NT2/D1 (cell line): ENCODE data around the gene FARSA.

ENCODE experiments used
- DNase-seq: peaks from one replicate; pipeline ENCODE4 v3.0.0-alpha.2; 2011; ENCODE audit warnings: low read depth, low spot score
- H3K27me3 ChIP-seq: 2 replicates; pipeline ENCODE4 v1.6.0; 2011; ENCODE audit warnings: mild to moderate bottlenecking; ENCODE audit not compliant: insufficient read length, insufficient read depth
- H3K36me3 ChIP-seq: 2 replicates; pipeline ENCODE4 v1.6.1; 2011; ENCODE audit warnings: mild to moderate bottlenecking, low read length, mixed read lengths; ENCODE audit not compliant: insufficient read depth, insufficient read length
- H3K4me1 ChIP-seq: 2 replicates; pipeline ENCODE4 v1.5.1; 2011; ENCODE audit not compliant: insufficient read depth, insufficient read length
- H3K4me3 ChIP-seq: 2 replicates; pipeline ENCODE4 v1.5.1; 2011; ENCODE audit warnings: low read depth; ENCODE audit not compliant: insufficient read length
- H3K9ac ChIP-seq: 2 replicates; pipeline ENCODE4 v1.6.0; 2011; ENCODE audit warnings: low read depth; ENCODE audit not compliant: insufficient read length
- H3K9me3 ChIP-seq: 2 replicates; pipeline ENCODE4 v1.5.1; 2011; ENCODE audit warnings: mild to moderate bottlenecking, low read length; ENCODE audit not compliant: insufficient read depth
- SUZ12 ChIP-seq: IDR thresholded peaks from 2 replicates; pipeline ENCODE4 v1.6.1; 2011; ENCODE audit not compliant: insufficient read length, insufficient read depth; ENCODE audit errors: extremely low read depth
- YY1 ChIP-seq: IDR thresholded peaks from 2 replicates; pipeline ENCODE4 v1.6.1; 2011; ENCODE audit not compliant: insufficient read length, insufficient read depth
- ZNF274 ChIP-seq: IDR thresholded peaks from 2 replicates; pipeline ENCODE4 v1.6.1; 2011; ENCODE audit warnings: mild to moderate bottlenecking, low read depth, low read length

The FARSA gene

GRCh38 chr19:12949363-12950283 is 16.1 kb upstream of the FARSA start:
- Histone ChIP-seq H3K9me3 (no peaks in the 10 kb centered on the region), H3K9ac (peak overlapping the region; percentile 52), H3K4me1 (peaks cover 17% of the 10 kb centered on the region), H3K36me3 (peaks cover 80% of the 10 kb centered on the region), H3K4me3 (no peak overlapping the region), H3K27me3 (no peaks in the 10 kb centered on the region)
- DNase-seq = no peak
- TF ChIP-seq ZNF274 (no peak), SUZ12 (no peak), YY1 (no peak)

GRCh38 chr19:12948612-12949362 is 15.3 kb upstream of the FARSA start:
- TF ChIP-seq ZNF274 (no peak), SUZ12 (no peak), YY1 (no peak)
- H3K9ac ChIP-seq = peak overlapping the region; percentile 52
- H3K36me3 ChIP-seq = peaks cover 79% of the 10 kb centered on the region
- H3K4me3 ChIP-seq = no peak overlapping the region
- H3K4me1 ChIP-seq = peaks cover 14% of the 10 kb centered on the region
- H3K9me3 ChIP-seq = no peaks in the 10 kb centered on the region
- no peak for DNase-seq
- no peaks in the 10 kb centered on the region for H3K27me3 ChIP-seq

DNA sequence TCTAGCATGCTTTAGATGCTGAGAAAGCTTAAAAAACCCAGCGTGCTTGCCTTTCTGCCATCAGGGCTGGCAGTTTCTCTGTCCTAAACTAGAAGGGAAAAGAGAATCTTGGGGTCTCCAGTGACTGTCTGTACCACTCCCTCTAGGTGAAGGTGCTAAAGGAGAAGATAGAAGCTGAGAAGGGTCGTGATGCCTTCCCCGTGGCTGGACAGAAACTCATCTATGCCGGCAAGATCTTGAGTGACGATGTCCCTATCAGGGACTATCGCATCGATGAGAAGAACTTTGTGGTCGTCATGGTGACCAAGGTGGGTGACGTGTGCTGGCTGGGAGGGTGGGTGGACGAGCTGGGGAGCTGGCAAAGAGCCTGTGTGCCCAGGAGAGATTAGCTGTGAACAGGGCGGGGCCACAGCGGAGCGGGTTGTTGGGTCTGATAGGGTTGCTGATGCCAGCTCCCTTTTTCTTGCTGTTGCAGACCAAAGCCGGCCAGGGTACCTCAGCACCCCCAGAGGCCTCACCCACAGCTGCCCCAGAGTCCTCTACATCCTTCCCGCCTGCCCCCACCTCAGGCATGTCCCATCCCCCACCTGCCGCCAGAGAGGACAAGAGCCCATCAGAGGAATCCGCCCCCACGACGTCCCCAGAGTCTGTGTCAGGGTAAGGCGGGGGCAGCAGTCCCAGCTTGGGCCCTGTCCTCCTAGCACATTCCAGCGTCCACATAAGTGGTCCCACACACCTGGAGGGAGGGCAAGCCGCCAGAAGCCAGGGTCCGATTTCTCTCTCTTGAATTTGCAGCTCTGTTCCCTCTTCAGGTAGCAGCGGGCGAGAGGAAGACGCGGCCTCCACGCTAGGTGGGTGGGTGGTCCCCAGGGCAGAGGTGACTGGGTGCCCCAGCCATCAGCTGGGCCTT is 14.4 kb upstream of the FARSA start:
- DNase-seq = no peak
- H3K36me3 ChIP-seq = peaks cover 79% of the 10 kb centered on the region
- peak overlapping the region; percentile 70 for H3K9ac ChIP-seq
- no peak for TF ChIP-seq ZNF274
- TF ChIP-seq SUZ12 = no peak
- TF ChIP-seq YY1 = no peak
- H3K4me3 ChIP-seq = no peak overlapping the region
- no peaks in the 10 kb centered on the region for H3K27me3 ChIP-seq
- peaks cover 14% of the 10 kb centered on the region for H3K4me1 ChIP-seq
- no peaks in the 10 kb centered on the region for H3K9me3 ChIP-seq

DNA sequence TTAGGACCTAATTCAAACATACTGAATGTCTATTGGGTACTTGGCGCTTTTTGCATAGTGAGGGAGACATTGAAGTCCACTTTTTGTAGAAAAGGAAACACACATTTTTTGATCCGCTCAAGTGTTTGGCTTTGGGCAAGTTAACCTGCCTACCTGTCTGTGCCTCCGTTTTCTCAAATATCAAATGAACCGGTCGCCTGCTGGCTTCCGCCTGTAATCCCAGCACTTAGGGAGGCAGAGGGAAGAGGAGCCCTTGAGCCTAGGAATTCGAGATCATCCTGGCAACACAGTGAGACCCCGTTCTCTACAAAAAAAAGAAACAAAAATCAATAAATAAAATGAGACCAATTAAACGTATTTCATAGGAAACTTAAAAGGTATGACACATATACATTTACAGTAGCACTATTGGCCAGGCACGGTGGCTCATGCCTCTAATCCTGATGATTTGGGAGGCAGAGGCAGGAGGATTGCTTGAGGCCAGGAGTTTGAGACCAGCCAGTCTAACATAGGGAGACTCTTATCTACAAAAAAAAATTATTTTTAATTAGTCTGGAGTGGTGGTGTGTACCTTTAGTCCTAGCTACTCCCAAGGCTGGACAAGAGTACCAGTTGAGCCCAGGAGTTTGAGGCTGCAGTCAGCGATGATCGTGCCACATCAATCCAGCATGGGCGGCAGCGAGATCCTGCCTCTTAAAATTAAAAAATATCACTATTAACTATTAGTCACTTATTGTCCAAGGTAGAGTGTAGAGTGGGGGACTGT is 13.4 kb upstream of the FARSA start:
- TF ChIP-seq ZNF274 (no peak), YY1 (no peak), SUZ12 (no peak)
- peaks cover 77% of the 10 kb centered on the region for H3K36me3 ChIP-seq

GRCh38 chr19:12946092-12946721 is 12.7 kb upstream of the FARSA start:
- no peak for TF ChIP-seq ZNF274
- no peak for TF ChIP-seq SUZ12
- TF ChIP-seq YY1 = no peak
- peaks cover 79% of the 10 kb centered on the region for H3K36me3 ChIP-seq

More for the DNA sequence above, 13.4 kb upstream of the FARSA start:
- peak overlapping the region; percentile 92 for H3K9ac ChIP-seq
- H3K4me1 ChIP-seq = peaks cover 14% of the 10 kb centered on the region
- DNase-seq = no peak
- H3K4me3 ChIP-seq = peak overlapping the region; percentile 81
- no peaks in the 10 kb centered on the region for H3K27me3 ChIP-seq
- H3K9me3 ChIP-seq = no peaks in the 10 kb centered on the region

More at GRCh38 chr19:12946092-12946721, 12.7 kb upstream of the FARSA start:
- Histone ChIP-seq H3K9ac (peak overlapping the region; percentile 92), H3K27me3 (no peaks in the 10 kb centered on the region), H3K9me3 (no peaks in the 10 kb centered on the region), H3K4me1 (peaks cover 12% of the 10 kb centered on the region), H3K4me3 (peak overlapping the region; percentile 81)
- DNase-seq = peak; percentile 77
